GM21423 (cell line): ENCODE data around the gene AP1M1.

Source experiments
- ATAC-seq: cut with Tn5 transposase; IDR thresholded peaks from one replicate; pipeline ENCODE4 v1.9.1; 2021; ENCODE audit warnings: mild to moderate bottlenecking, moderate library complexity; ENCODE audit not compliant: unreplicated experiment

The AP1M1 gene

GRCh38 chr19:16293118-16294091, 95.7 kb downstream of the AP1M1 start:
- ATAC-seq, result no peak

- no peak for ATAC-seq
These were observed 97.3 kb downstream of the AP1M1 start for GRCh38 chr19:16295057-16295456.
